GM19452 (cell line): Measurements from ENCODE around the gene CDH1.

Source experiments
- ATAC-seq: cut with Tn5 transposase; IDR thresholded peaks from one replicate; pipeline ENCODE4 v1.9.1; 2021; ENCODE audit not compliant: unreplicated experiment

CDH1 gene

GRCh38 chr16:68843482-68844210, 106.6 kb downstream of the CDH1 start, which contains the start of gene TANGO6:
TSS of gene TANGO6 (plus strand) at chr16:68843531. CDS start at chr16:68843618, 87 bp downstream.
- peak; percentile 90 for ATAC-seq

DNA sequence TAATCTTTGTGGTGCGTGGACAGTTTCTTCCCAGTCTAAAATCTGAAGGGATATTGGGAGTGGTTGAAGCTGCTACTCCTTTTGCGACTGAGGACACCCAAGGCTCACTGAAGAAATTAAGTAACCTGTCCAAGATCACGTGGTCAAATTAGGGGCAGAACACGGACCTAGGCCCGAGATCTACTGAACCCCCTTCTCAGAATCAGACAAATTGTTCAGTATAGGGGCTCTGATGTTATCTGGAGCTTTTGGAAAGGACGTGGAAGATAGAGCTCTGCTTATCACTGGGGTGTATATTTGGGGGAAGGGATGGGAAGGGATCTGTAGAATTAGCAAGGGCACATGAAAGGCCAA, 107.1 kb downstream of the CDH1 start:
- ATAC-seq: no peak

DNA sequence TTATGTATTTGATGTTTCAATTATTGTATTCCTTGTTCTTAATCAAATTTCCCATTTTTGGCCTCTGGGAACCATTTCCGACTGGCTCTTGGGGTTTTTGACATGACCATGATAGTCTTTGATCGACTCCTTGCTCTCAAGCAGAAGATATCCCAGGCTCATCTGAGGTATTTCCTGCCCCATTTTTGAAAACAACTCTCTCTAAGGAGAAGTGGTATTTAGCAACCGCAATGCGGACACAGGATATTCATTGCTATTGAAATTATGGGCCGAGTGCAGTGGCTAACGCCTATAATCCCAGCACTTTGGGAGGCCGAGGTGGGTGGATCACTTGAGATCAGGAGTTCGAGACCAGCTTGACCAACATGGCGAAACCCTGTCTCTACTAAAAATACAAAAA, 111.7 kb downstream of the CDH1 start:
- no peak for ATAC-seq

DNA sequence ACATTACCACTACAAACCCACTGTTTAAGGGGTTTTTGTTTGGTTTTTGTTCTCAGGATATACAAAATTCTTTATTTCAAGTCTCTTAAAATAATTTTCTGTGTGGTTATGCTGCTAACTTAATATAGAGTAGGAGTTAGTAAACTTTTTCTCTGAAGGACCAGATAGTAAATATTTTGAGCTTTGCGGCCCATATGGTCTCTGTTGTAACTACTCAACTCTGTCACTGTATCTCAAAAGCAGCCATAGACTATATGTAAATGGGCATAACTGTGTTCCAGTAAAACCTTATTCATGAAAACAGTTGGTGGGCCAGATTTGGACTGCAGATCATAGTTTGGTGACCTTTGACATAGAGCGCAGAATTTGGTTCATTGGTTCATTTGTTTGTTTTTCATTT, 113.4 kb downstream of the CDH1 start:
- no peak for ATAC-seq

GRCh38 chr16:68851601-68852000, 114.5 kb downstream of the CDH1 start:
- no peak for ATAC-seq

DNA sequence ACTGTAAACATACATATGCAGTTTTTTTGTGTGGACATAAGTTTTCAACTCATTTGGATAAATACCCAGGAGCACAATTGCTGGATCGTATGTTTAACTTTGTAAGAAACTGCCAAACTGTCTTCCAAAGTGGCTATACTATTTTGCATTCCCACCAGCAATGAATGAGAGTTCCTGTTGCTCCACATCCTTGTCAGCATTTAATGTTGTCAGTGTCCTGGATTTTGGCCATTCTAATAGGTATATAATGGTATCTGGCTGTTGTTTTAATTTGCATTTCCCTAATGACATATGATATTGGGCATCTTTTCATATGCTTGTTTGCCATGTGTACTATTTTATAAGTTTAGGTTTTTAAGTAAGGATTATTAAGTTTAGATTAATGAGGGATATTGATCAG, 120.4 kb downstream of the CDH1 start:
- ATAC-seq: no peak

DNA sequence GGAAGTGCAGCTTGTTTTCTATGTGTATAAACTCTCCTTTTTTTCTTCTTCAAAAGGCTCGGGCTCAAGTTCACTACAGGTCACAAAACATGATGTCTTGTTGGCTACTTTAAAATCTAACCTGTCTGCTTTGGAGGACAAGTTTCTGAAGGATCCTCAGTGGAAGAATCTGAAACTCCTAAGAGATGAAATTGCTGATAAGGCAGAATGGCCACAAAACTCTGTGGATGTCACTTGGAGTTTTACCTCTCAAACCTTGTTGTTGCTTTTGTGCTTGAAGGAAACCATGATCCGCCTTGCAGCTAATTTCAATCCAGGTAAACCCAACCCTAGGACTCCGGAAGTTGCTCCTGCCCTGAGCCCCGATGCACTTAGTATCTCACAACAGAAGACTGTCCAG, 122.7 kb downstream of the CDH1 start:
- ATAC-seq: no peak

DNA sequence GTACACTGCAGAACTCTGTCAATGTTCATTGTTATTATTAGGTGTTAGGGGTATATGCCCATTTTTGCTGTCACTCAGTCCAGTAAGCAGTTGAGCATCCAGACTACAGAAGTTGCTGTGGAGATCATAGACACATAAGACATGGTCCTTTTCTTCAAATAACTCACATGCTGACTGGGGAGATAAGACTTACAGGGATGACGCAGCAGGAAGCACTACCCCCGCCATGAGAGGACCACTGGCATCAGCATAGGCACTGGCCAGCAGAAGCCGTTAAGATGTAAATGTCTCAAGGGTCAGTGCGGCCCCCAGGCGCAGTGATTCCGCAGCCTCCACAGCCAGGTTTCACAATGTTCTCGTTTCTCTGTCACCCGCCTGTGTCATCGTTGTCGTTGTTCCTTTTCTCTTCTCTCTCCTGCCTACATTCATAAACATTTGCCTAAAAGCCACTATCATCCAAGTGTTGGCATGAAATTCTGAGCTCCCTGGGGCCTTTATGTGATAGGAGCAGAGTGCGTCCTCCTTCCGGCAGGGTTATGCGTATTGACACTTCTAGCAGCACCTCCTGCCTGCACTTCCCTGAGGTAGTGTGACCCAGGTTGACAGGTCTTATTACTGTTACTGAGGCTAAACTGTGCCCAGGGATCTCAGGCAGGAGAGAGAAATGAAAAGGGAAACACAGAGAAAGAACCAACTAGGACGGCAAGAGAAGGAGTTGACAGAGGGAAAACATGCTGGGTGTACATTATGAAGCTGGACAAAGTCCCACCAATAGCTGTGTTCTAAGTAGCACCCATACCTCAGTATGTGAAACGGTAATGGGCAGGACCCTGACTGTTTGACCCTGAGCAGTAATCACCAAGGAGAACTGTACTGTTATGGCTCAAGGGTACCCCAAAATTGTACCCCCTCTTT, 124.1 kb downstream of the CDH1 start:
- ATAC-seq: no peak

DNA sequence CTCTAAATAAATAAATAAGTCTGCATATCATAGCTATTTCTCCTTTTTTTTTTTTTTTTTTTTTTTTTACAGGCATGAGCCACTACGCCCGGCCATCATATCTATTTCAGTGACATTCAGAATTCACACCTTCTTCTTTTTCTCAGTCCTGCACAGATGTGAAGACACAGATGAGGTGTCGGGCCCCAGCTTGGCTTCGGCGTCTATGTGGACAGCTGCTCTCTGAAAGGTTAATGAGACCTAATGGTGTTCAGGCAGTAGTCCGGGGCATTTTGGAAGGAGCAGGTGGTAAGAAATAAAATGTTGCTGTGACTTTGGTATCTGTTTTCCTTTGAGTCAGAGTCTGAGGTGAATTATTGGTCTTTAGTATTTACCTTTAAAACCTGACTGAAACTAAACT, 129.8 kb downstream of the CDH1 start:
- ATAC-seq: peak; percentile 69

DNA sequence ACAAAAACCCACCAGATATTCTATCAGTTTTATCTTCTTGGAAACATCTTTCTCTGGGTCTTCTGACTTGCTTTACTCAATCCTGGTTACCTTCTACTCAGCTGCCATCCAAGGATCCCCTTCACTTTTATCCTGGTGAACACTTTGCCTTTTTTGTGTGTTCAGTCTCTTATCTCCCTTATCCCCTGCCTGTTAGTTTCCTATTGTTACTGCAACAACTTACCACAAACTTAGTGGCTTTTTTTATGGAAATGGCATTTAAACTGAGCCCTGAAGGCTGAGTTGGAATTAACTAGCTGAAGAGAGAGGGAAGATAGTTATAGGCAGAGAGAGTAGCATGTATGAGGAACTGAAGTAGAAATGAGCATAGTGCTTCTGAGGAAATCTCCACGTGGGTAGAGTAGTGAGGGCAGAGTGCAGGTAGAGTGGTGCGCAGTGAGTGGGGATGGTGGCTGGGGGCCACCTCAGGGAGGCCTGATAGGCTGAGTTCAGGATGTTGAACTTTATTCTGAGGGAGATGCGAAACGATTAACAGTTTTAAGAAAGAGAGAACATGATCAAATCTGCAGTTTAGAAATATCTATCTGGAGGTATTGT, 132.5 kb downstream of the CDH1 start:
- ATAC-seq: no peak

DNA sequence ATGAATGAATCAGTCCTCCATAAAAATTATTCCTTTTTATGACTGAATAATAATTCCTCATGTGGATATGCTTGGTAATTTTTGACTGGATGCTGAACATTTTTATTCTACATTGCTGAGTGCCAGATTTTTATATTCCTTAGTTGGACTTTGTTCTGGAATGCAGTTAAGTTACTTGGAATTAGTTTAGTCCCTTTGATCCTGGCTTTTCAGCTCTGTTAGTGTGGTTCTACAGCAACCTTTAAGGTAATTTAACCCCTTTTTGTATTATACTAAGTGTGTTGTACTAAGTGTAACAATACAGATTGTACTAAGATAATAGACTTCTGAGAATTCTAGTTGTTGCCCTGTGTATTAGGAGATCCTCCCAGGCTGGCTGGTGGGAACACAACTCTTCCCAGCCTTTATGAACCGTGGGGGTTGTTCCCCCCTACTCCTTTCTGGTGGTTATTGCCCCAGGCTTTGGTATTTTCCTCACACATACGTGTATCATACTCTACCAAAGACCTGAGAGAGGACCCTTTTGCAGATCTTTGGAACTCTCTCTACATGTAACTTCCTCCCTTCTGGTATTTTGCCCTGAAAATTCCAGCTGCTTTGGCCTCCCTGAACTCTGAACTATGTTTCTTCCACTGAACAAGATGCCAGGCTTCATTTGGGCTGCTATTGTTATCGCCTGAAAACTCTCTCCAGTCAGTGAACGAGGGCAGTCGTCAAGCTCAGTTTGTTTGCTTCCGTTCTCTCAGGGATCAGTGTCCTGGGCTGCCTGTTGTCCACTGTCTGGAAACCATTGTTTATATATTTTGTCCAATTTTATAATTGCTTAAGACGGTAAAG, 136.8 kb downstream of the CDH1 start:
- ATAC-seq: no peak

GRCh38 chr16:68875871-68876270, 138.8 kb downstream of the CDH1 start:
- no peak for ATAC-seq

GRCh38 chr16:68883685-68884084, 146.6 kb downstream of the CDH1 start:
- no peak for ATAC-seq

DNA sequence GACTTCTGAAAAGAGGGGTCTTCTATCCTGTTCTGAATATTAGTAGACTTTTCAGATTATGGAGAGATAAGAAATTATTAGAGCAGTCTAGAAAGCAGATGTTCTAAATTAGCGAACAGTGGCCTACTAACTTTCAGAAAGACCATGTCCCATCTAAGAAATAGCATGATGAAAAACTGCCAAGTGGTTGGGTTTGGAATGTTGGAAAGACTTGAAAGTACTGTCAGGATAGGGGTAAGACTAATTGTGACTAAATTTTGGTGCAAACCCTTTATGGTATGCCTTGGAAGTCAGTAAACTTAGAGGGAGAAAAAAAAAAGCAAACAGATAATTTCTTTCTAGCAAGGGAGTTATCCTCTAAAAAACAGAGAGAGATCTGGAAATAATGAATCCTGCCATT, 147.3 kb downstream of the CDH1 start:
- no peak for ATAC-seq
